HEK293 (cell line): ENCODE data around the gene RPL19.

Experiments
- CTCF ChIA-PET: fragments of 350-600 bp; formaldehyde crosslinking; extraction: SDS; loops from one replicate; lab custom pipeline; 2021; ENCODE audit warnings: antibody characterized with exemption; lab: Yijun Ruan, JAX
- POLR2A ChIA-PET: fragments of 300-600 bp; formaldehyde crosslinking; extraction: SDS; loops from one replicate; lab custom pipeline; 2020; ENCODE audit warnings: antibody characterized with exemption, inconsistent platforms; lab: Yijun Ruan, JAX
- H3K27ac ChIP-seq: fragments of 200-500 bp; sonication (Bioruptor generic); 2 replicates; pipeline ENCODE4 v1.5.1; 2014; ENCODE audit warnings: low read depth, low read length, control low read depth, inconsistent platforms; ENCODE audit errors: extremely low read depth
- H3K36me3 ChIP-seq, 2 experiments: fragments of 200-500 bp in 1 of 2; sonication (Bioruptor generic) in 1 of 2; 1 replicate in 1 of 2; 2 replicates in 1 of 2; pipeline ENCODE4 v1.5.1; 2014 to 2017; ENCODE audit warnings: inconsistent platforms in 2 of 2, low read length in 2 of 2; ENCODE audit not compliant: control insufficient read depth in 2 of 2, insufficient read depth in 1 of 2
- H3K4me1 ChIP-seq: fragments of 200-500 bp; sonication (Bioruptor generic); 2 replicates; pipeline ENCODE4 v1.5.1; 2014; ENCODE audit warnings: mild to moderate bottlenecking, low read length, inconsistent platforms; ENCODE audit not compliant: control insufficient read depth, insufficient read depth
- H3K4me3 ChIP-seq: 2 replicates; pipeline ENCODE4 v1.5.1; 2011; ENCODE audit warnings: low read depth, mild to moderate bottlenecking, control low read depth, low read length, moderate library complexity
- H3K9me3 ChIP-seq: fragments of 200-500 bp; sonication (Bioruptor generic); 2 replicates; pipeline ENCODE4 v1.5.1; 2014; ENCODE audit warnings: low read depth, low read length, inconsistent platforms; ENCODE audit not compliant: control insufficient read depth, insufficient read depth
- BCL11A ChIP-seq: fragments of 450-650 bp; formaldehyde crosslinking; IDR thresholded peaks from 2 replicates; pipeline ENCODE4 v1.5.1; 2016; ENCODE audit warnings: low read depth, missing biosample characterization, missing genetic modification characterization
- EGR2 ChIP-seq: fragments of 450-650 bp; formaldehyde crosslinking; IDR thresholded peaks from 2 replicates; pipeline ENCODE4 v1.5.1; 2016; ENCODE audit warnings: low read depth, missing biosample characterization, missing genetic modification characterization
- GLIS2 ChIP-seq: fragments of 450-650 bp; formaldehyde crosslinking; IDR thresholded peaks from 2 replicates; pipeline ENCODE4 v1.5.1; 2016; ENCODE audit warnings: missing biosample characterization, missing genetic modification characterization
- IKZF3 ChIP-seq: fragments of 450-650 bp; IDR thresholded peaks from 2 replicates; pipeline ENCODE4 v1.5.0; 2018; ENCODE audit warnings: missing biosample characterization, mild to moderate bottlenecking, missing genetic modification characterization, moderate library complexity
- KLF10 ChIP-seq: fragments of 450-650 bp; IDR thresholded peaks from 2 replicates; pipeline ENCODE4 v1.5.1; 2018; ENCODE audit warnings: missing biosample characterization, mild to moderate bottlenecking, missing genetic modification characterization
- ZBTB1 ChIP-seq: fragments of 450-650 bp; formaldehyde crosslinking; IDR thresholded peaks from 2 replicates; pipeline ENCODE4 v1.5.1; 2016; ENCODE audit warnings: missing biosample characterization, missing genetic modification characterization
- ZBTB20 ChIP-seq: fragments of 450-650 bp; formaldehyde crosslinking; IDR thresholded peaks from 2 replicates; pipeline ENCODE4 v1.5.1; 2016; ENCODE audit warnings: missing biosample characterization, missing genetic modification characterization
- ZBTB21 ChIP-seq: fragments of 450-650 bp; formaldehyde crosslinking; IDR thresholded peaks from 2 replicates; pipeline ENCODE4 v1.5.1; 2017; ENCODE audit warnings: missing biosample characterization, missing genetic modification characterization
- ZFHX2 ChIP-seq: fragments of 450-650 bp; formaldehyde crosslinking; conservative IDR thresholded peaks from 2 replicates; pipeline ENCODE4 v1.5.1; 2016; ENCODE audit warnings: missing biosample characterization, missing genetic modification characterization
- ZFP3 ChIP-seq: fragments of 450-650 bp; formaldehyde crosslinking; IDR thresholded peaks from 2 replicates; pipeline ENCODE4 v1.5.1; 2016; ENCODE audit warnings: low read depth, missing biosample characterization, missing genetic modification characterization
- ZNF133 ChIP-seq: fragments of 450-650 bp; formaldehyde crosslinking; IDR thresholded peaks from 2 replicates; pipeline ENCODE4 v1.5.1; 2016; ENCODE audit warnings: missing biosample characterization, missing genetic modification characterization
- ZNF175 ChIP-seq: fragments of 450-650 bp; formaldehyde crosslinking; IDR thresholded peaks from 2 replicates; pipeline ENCODE4 v1.5.1; 2016; ENCODE audit warnings: missing biosample characterization, missing genetic modification characterization
- ZNF184 ChIP-seq: fragments of 450-650 bp; IDR thresholded peaks from 2 replicates; pipeline ENCODE4 v1.5.1; 2018; ENCODE audit warnings: missing biosample characterization, mild to moderate bottlenecking, missing genetic modification characterization
- ZNF202 ChIP-seq: fragments of 450-650 bp; formaldehyde crosslinking; IDR thresholded peaks from 2 replicates; pipeline ENCODE4 v1.5.1; 2016; ENCODE audit warnings: missing biosample characterization, missing genetic modification characterization, borderline replicate concordance
- ZNF223 ChIP-seq: fragments of 450-650 bp; formaldehyde crosslinking; IDR thresholded peaks from 2 replicates; pipeline ENCODE4 v1.5.1; 2016; ENCODE audit warnings: missing biosample characterization, missing genetic modification characterization
- ZNF26 ChIP-seq: fragments of 450-650 bp; formaldehyde crosslinking; IDR thresholded peaks from 2 replicates; pipeline ENCODE4 v1.5.1; 2016; ENCODE audit warnings: missing biosample characterization, missing genetic modification characterization
- ZNF266 ChIP-seq: fragments of 450-650 bp; formaldehyde crosslinking; IDR thresholded peaks from 2 replicates; pipeline ENCODE4 v1.5.1; 2016; ENCODE audit warnings: missing biosample characterization, missing genetic modification characterization, low read depth
- ZNF280C ChIP-seq: fragments of 450-650 bp; formaldehyde crosslinking; IDR thresholded peaks from 2 replicates; pipeline ENCODE4 v1.5.1; 2016; ENCODE audit warnings: missing biosample characterization, missing genetic modification characterization
- ZNF335 ChIP-seq: fragments of 450-650 bp; formaldehyde crosslinking; conservative IDR thresholded peaks from 2 replicates; pipeline ENCODE4 v1.5.1; 2016; ENCODE audit warnings: missing biosample characterization, missing genetic modification characterization
- ZNF366 ChIP-seq: fragments of 450-650 bp; formaldehyde crosslinking; conservative IDR thresholded peaks from 2 replicates; pipeline ENCODE4 v1.5.1; 2016; ENCODE audit warnings: missing biosample characterization, missing genetic modification characterization
- ZNF398 ChIP-seq: fragments of 450-650 bp; formaldehyde crosslinking; IDR thresholded peaks from 2 replicates; pipeline ENCODE4 v1.5.1; 2017; ENCODE audit warnings: missing biosample characterization, missing genetic modification characterization
- ZNF426 ChIP-seq: fragments of 450-650 bp; formaldehyde crosslinking; IDR thresholded peaks from 2 replicates; pipeline ENCODE4 v1.5.1; 2017; ENCODE audit warnings: missing biosample characterization, missing genetic modification characterization, mild to moderate bottlenecking, inconsistent platforms, moderate library complexity
- ZNF510 ChIP-seq: fragments of 450-650 bp; formaldehyde crosslinking; IDR thresholded peaks from 2 replicates; pipeline ENCODE4 v1.5.1; 2018; ENCODE audit warnings: mild to moderate bottlenecking, missing genetic modification characterization, missing biosample characterization; ENCODE audit not compliant: insufficient replicate concordance
- ZNF549 ChIP-seq: fragments of 450-650 bp; IDR thresholded peaks from 2 replicates; pipeline ENCODE4 v1.5.1; 2018; ENCODE audit warnings: missing biosample characterization, missing genetic modification characterization, mild to moderate bottlenecking, inconsistent platforms, moderate library complexity
- ZNF624 ChIP-seq: fragments of 450-650 bp; formaldehyde crosslinking; IDR thresholded peaks from 2 replicates; pipeline ENCODE4 v1.5.1; 2017; ENCODE audit warnings: missing biosample characterization, missing genetic modification characterization
- ZNF645 ChIP-seq: fragments of 450-650 bp; formaldehyde crosslinking; IDR thresholded peaks from 2 replicates; pipeline ENCODE4; 2016; ENCODE audit warnings: missing biosample characterization, missing genetic modification characterization
- ZXDB ChIP-seq: fragments of 450-650 bp; formaldehyde crosslinking; IDR thresholded peaks from 2 replicates; pipeline ENCODE4 v1.5.1; 2016; ENCODE audit warnings: missing biosample characterization, missing genetic modification characterization

The RPL19 gene

GRCh38 chr17:39225959-39226683 lies 26.0 kb downstream of the RPL19 start (continued):
- TF ChIP-seq ZFP3 (tag by site-specific recombination) (no peak), ZNF184 (tag by site-specific recombination) (no peak), ZBTB21 (no peak), ZNF366 (tag by site-specific recombination) (peak; percentile 58), ZNF202 (no peak), ZNF175 (tag by site-specific recombination) (no peak), ZBTB20 (tag by site-specific recombination) (no peak)

GRCh38 chr17:39227364-39227919 lies 27.4 kb downstream of the RPL19 start:
- POLR2A ChIA-PET = interaction anchor here (0.7 to 0.8 kb wide), 2 partner anchors 27 to 433 kb away, joined by 7 to 8 read pairs; partner anchors contain the start of gene RPL19
- H3K4me1 ChIP-seq = peaks cover 13% of the 10 kb centered on the region
- CTCF ChIA-PET = interaction anchor here (0.5 to 9.1 kb wide), 5 partner anchors 13 to 245 kb away, joined by 3 to 151 read pairs (median 3); partner anchors contain the start of gene RPL19
- no peak for TF ChIP-seq BCL11A (tag by site-specific recombination)
- TF ChIP-seq ZNF426 = no peak
- TF ChIP-seq ZNF335 (tag by site-specific recombination) = no peak
- TF ChIP-seq IKZF3 (tag by site-specific recombination) = no peak
- TF ChIP-seq ZFHX2 (tag by site-specific recombination) = peak; percentile 84
- TF ChIP-seq ZNF645 (tag by site-specific recombination) = no peak
- TF ChIP-seq ZNF133 (tag by site-specific recombination) = no peak
- TF ChIP-seq ZNF26 = no peak
- TF ChIP-seq ZNF624 = no peak
- TF ChIP-seq ZNF280C (tag by site-specific recombination) = no peak
- peak; percentile 75 for TF ChIP-seq EGR2
- no peak for TF ChIP-seq ZXDB
- TF ChIP-seq ZNF510 (tag by site-specific recombination) = no peak
- TF ChIP-seq ZNF398 (tag by site-specific recombination) = peak; percentile 41; the same call in 1 of the 2 replicates
- no peak for TF ChIP-seq ZFP3 (tag by site-specific recombination)
- no peak for TF ChIP-seq KLF10 (tag by site-specific recombination)
- TF ChIP-seq ZBTB1 = no peak
- no peak for TF ChIP-seq ZNF549 (tag by site-specific recombination)
- TF ChIP-seq ZNF266 = no peak
- no peak for TF ChIP-seq ZNF223 (tag by site-specific recombination)
- peak; percentile 35; the same call in 1 of the 2 replicates for TF ChIP-seq GLIS2

More at GRCh38 chr17:39227364-39227919, 27.4 kb downstream of the RPL19 start:
- Histone ChIP-seq H3K9me3 (no peaks in the 10 kb centered on the region), H3K4me3 (no peak overlapping the region), H3K27ac (no peak overlapping the region), H3K36me3 (no peaks in the 10 kb centered on the region)
